Suppressor macrophage treated with lipopolysaccharide for 1 hour (primary cell): ENCODE measurements around the gene MTPN.
A peak's percentile ranks its signal among the peaks of the same experiment; 100 is the strongest.

ENCODE experiments used
- DNase-seq, 3 donors: peaks; one replicate each; pipeline ENCODE4 v3.0.0-alpha.2; 2020 to 2022

The MTPN gene

DNA sequence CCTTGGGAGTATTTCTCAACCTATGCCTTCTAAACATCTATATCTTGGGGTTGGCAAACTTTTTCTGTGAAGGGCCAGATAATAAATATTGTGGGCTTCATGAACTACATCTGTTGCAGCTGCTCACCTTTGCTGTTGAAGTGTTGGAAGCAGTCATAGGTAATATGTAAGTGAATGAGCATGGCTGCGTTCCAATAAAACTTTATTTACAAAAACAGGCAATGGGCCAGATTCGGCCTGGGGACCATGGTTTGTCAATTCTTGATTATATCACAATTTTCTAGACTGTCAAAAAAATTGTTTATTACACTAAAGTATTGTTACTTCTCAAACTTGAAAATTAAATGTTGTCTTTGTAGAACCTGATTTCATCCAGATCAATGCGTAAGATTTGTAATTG lies 54.9 kb downstream of the MTPN start:
- DNase-seq: no peak

DNA sequence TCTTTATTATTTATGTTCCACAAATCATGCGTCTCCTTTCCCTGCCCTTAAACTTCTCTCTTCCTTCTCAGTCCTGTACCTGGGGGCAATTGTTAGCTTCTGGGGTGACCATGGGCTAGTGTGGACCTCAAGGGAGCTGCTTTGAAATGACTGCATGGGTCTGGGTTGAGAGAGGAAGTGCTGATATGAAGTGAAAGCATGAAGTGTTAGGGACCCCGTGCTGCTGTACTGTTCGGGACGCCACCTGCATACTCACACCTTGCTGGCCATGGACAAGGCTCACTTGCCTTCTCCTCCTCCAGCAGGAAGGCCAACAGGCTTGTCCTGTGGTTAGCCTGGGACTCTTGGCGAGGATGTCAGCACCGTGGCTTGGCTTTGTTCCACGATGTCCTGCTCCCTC lies 56.7 kb downstream of the MTPN start:
- no peak for DNase-seq

DNA sequence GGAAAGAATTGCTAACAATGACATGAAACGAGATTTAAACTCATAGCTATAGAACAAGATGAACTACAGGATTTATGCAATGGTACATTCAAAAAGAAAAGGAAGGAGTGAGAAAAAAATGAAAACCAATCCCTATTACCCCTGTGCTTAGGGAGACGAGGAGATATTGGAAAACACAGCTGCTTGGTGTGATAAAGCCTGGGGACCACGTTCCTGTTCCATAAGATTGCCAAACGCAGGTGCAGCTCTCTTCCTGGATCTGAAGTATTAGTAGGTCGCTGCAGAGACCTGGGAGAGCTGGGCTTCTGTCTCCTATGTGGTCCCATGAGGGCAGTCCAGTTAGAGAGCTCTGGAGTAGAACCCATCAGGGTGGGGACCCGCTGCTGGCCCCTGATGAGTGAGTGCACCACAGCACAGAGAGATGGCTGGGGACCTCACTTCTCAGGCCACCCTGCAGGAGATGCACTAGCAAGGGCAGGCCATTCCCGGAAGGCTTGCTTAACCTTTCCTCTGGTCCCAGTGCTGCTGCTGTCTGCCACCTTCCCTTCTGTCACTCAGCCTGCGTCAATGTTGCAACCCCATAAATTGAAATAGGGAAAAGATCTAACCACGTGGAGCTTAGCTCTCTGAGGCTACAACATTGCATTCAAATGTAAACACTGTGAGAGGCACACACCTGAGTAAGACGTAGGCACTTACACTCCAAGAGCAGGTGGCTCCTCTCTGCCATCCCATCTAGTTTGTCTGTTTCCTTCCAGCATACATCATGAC lies 57.9 kb downstream of the MTPN start:
- DNase-seq: no peak

DNA sequence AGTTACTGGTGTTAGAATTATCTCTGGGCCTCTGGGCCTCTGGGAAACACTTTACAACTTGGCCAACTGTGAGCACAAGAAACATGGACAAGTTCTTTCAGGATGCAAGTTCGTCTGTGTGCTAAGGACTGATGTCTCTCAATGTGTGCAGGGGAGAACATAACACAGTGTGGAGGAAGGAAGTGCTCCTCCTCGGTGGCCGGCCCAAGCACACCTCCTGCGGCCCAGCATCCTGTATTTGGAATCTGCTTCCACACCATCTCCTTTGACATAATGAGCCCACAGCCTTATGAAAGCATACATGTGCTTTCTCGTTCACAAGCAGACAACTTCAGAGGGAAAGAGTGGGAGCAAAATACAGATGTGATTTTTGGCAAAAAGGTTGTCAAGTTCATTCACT lies 59.0 kb downstream of the MTPN start:
- no peak for DNase-seq

DNA sequence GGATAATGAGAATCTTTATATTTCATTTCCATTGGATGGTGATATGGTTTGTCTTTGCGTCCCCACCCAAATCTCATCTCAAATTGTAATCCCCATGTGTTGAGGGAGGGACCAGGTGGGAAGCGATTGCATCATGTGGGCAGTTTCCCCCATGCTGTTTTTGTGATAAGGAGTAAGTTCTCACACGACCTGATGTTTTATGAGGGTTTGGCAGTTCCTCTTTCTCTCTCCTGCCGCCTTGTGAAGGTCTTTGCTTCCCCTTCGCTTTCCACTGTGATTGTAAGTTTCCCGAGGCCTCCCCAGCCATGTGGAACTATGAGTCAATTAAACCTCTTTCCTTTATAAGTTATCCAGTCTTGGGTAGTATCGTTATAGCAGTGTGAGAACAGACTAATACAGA lies 59.4 kb downstream of the MTPN start:
- peak in 1 of 3 donors; percentile 19 for DNase-seq

DNA sequence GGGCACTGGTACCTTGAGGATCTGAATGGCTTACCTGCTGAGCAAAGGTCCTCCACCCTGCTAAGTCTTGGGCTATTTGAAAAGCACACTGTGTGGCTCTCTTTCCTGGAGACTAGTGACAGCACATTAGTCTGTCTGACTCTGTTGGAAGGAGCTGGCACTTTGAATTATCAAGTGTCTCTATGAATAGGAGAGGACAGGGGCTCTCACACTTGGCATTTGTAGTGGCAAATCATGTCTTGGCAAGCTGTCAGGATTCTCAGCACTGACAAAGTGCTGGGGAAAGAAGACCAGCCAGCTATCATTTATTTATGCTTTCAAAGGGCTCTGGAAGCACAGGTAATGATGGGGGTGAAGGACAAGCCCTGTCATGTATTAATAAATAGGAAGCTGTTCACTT lies 62.8 kb downstream of the MTPN start:
- no peak for DNase-seq

DNA sequence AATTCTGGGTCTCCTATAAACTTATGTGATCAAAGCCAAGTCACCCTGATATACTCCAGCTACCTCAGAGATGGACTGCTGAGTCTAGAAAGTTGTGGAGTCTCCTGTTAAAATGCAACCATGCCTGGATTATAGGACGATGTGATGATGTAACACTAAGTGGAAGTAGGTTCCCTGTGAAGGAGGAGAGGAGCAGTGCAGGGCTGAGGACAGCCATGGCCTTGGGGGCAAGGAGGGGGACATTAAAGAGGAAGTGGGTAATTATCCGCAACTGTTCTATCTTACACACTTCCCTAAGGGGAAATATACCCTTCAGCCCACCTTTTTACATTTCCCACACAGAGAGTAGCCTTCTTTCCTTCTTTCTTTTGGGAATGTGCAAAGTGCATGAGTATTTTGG lies 63.8 kb downstream of the MTPN start:
- no peak for DNase-seq

DNA sequence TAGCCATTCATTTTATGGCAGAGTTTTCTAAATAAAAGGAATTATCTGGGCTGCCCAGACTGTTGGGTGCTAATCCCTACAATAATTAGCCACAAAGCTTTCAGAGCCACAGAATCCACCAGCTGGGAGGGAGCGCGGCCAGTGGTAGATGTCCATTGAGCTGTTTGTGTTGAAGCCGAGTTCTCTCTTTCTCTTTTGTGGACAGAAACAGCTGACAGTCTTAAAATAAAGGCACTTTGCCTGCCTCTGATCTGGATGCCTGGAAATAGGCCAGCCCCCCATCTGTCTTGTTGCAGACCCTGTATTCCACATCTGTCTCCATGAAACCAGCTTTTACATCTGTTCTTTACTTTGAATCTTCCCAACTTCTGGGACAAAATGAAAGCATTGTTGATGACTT lies 66.1 kb downstream of the MTPN start:
- no peak for DNase-seq

DNA sequence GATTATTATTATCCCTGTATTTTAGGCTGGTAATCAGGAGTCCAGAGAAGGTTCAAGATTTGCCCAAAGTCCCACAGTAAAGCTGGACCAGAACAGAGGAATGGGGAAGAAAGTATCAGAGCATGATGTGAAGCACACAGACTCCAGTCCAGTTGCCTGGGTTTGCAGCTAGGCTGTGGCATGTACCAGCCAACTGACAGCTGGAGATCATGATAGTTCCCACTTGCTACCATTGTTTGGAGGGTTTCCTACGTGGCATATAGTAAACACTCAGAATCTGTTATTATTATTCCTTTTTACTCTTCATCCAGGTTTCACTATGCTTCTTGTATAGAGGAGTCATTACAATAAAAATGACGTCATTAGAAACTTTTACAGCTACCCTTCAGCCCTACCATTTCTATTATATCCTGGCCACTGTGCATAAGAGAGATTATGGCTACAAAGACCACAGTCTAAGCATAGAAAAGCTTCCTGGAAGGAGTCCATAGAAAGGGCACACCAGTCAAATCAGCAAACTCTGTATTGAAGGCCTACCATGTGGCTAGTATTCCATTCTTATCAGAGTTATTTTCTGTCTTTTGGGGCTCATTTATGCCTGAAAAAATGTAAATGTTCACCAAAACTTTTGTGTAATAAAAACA lies 66.6 kb downstream of the MTPN start:
- no peak for DNase-seq

DNA sequence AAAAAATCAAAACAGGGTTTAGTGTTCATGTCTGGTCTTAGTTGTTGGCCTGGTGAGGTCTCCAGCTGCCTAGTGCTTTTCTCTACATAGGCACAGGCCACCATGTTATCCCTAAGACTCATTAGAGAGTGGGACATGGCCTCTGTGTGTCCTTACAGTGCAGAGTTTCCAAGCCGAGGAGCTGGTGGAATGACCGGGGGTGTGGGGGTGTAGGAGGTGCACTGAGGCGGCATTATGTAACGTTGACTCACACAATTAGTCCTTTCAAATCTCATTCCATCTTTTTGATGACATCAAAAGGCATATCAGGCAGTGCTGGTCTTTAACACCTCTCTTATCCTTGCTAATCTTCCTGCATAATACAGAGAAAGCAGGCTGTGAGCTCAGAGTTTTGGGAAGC lies 71.3 kb downstream of the MTPN start:
- no peak for DNase-seq

DNA sequence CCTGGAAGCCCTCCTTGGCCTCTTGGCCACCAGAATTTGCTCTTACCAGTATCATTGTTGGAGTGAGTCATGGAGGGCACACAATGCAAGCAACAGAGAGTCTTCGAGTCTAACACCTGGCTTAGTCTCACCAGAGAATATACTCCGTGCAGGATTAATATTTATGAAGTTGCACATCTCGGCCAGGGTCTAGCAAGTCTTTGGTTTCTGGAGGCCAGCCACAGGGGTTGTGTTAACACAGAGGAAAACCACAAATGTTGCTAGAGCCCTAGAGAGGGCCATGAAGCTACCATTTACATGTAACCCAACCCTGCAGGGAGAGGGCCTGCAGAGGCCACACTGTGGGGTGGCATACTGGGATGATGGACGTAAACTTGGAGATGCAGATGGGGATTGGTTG lies 71.8 kb downstream of the MTPN start:
- no peak for DNase-seq

DNA sequence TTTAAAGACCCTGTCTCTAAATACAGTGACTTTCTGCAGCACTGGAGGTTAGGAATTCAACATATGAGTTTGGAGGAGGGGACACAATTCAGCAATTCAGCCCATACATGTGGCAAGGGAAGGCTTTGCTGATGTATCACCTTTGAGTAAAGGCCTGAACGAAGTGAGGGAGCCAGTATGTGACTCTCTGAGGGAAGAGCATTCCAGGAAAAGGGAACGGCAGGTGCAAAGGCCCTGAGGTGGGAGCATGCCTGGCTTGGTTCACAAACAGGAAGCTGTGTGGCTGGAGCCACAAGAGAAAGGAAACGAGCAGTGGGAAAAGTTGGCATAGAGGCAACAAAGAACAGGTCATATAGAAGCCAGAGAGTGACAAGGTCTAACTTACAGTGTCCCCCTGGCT lies 72.9 kb downstream of the MTPN start:
- no peak for DNase-seq

DNA sequence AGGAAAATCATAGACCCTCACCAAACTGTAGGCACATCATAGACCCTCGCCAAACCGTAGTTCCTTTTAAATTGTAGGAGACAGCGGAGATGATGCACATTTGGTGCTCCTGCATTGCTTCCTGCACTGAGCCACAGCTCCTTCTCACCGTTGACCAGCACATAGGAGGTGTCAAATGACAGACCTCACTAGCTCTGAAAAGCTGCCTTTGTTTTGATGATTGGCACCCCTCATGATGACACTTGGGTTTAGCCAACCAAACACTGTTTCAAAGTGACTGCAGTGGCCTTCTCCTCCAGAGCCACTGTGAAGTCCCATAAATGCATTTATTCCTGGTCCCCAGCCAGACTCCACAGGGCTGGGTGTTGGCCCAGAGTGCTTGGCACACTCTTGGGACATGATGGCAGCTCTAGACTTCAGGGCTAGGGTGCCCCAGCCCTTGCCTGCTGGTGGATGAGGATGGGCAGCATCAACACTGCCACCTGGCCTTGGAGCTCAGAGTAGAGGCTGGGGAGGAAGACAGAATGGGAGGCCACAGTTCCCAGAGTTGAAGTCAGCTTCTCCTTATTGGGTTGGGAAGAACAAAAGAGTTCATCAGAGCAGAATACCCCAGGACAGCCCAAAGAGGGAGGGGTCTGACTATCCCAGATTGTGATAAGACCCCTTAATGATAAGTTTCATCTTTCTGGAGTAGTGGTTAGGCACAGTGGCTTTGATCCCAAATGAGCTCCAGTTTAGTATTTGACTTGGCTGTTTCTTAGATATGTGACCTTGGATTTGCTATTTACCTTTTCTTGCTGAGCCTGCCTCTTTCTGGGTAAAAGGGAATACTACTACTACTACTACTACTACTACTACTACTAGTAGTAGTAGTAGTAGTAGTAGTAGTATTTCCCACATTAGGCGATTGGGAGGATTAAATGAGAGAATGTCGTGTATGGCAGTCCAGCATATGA lies 75.3 kb downstream of the MTPN start:
- DNase-seq: no peak

DNA sequence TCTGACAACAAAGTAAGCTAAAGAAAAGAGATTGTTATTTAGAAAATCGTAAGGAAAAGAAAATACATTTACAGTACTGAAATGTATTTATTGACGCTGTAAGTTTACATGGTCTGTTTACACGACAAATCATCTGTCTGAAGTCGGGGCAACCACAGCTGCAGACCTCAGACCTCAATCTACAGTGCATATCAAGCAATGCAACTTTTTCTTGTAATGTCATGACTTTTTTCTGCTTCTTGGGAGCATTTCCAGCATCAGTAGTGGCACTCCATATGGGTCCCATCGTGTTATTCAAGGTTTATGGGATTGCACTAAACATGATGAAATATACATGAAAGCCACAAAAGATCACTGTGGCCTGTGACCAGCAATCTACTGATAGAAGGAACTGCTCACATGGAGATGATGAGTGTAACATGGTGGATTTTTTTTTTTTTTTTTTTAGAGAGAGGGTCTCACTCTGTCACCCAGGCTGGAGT lies 77.1 kb downstream of the MTPN start:
- no peak for DNase-seq

DNA sequence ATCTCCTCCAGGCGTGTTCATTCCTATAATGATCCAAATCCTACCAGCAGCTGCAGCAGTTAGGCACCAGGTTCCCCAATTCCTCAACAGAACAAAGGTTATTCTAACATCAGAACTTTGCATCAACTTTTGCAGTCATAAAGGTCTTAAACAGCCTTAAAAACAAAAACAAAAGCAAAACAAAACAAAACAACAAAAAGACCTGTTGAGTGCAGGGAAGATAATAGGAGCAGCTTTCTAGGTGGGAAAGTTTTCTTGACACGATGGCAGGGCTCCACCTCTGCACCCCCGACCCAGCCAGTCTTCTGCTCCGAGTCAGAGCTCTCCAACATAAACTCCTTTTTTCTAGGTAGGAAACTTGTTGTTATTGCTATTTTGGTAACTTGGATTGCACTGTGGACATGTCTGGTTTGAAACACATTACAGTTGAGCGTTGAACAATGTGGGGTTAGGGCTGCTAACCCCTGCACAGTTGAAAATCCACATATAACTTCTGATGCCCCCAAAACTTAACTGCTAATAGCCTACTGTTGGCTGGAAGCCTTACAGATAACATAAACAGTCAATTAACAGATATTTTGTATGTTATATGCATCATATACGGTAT lies 77.6 kb downstream of the MTPN start:
- DNase-seq: no peak

DNA sequence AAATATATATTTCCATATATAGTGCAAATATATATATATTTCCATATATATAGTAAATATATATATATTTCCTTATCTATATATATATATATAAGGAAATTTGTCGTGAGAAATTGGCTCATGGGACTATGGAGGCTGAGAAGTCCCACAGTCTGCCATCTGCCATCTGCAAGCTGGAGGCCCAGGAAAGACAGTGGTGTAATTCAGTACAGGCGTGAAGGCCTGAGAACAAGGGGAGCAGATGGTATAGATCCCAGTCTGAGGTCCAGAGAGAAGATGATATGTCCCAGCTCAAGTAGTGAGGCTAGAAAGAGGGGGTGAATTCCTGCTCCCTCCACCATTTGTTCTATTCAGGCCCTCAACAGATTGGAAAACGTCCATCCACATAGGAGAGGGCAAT lies 78.9 kb downstream of the MTPN start:
- DNase-seq: no peak

DNA sequence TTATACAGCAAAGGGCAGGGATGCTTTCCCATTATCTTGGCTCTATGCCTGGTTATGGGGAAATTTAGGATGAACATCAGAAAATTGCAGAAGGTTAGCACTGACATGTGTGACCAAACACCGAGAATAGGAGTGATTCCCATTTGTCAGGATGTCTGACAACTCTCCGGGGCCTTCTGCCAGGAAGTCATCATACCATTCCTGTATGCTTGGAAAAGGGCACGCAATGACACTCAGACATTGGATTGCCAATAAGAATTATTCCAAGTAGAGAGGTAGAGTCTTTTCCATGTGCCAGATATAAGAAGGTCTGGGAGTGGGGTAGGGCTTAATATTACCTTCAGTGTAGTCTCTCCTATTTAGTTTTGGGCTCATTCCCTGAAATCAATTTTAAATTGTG lies 82.3 kb downstream of the MTPN start:
- DNase-seq: no peak

DNA sequence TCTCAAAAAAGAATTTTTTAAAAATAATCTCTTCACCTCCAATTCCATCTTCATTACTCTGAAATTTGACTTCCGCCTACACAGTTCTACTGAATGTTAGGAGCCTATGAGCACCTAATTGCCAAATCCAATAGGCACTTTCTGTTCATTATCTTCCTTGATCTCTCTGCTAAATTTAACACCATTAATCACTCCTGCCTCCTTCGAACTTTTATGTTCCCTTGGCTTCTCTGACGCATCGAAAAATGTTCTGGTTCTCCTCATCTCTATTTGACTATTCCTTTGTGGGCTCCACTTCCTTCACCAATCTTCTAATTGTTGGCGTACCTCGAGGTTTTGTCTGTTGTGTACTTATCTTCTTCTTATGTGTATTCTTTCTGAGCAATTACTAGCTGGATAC lies 87.3 kb downstream of the MTPN start:
- no peak for DNase-seq

DNA sequence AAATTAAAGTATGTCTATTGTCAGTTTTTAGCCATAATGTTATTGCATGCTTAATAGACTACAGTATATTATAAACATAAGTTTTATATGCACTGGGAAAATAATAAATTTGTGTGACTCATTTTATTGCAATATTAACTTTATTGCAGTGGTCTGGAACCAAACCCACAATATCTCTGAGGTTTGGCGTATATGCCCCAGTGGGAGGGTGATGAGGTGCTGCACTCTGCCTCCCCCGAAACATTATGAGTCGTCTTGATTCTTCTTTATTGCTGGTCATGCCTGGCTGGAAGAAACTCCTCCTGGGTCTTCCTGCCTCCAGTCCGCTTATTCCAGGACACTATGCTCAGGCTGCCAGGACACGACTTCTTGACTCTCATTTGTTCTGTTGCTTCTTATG lies 88.4 kb downstream of the MTPN start:
- DNase-seq: no peak

DNA sequence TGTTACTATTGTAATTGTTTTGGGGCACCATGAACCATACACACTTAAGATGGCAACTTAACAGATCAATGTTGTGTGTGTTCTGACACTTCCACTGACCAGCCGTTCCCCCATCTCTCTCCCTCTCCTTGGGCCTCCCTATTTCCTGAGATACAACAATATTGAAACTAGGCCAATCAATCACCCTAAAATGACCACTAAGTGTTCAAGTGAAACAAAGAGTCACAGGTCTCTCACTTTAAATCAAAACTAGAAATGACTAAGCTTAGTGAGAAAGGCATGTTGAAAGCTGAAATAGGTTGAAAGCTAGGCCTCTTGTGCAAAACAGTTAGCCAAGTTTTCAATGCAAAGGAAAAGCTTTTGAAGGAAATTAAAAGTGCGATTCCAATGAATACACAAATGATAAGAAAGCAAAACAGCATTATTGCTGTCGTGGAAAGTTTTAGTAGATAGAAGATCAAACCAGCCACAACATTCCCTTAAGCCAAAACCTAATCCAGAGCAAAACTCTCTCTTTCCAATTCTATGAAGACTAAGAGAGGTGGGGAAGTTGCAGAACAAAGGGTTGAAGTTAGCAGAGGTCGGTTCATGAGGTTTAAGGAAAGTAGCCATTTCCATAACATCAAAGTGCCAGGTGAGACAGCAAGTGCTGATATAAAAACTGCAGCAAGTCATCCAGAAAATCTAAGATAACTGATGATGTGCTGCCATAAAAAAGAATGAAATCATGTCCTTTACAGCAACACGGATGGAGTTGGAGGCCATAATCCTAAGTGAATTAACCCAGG lies 90.6 kb downstream of the MTPN start:
- no peak for DNase-seq

DNA sequence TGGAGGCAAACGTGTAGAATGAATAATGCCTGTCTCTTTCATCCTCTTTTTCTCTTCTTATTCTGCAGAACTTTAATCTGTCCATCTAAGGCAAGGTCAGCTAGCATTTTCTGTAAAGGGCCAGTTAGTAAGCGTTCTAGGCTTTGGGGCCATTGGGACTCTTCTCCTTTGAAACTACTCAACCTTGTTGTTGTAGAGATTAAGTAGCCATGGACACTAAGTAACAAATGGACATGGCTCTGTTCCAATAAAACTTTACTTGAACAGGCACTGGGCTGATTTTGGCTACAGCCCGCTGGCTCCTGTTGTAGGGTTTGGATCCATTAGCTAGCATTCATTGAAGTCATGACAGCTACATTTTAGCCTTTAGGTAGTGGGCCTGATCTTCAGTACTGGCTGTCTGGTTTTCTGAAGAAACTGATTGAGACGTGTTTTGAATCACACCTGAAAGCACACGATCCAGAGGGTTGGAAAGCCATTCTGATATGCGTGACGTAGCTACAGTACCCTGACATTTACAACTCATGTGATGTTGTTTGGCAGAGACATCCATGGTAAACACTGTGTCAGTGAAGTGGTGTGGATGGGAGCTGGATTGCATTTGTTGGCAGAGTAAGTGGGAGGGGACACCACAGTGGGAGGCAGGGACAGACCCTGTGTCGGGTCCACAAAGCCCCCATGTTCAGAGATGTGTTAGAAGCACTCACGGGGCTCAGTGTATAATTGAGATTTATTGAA lies 92.5 kb downstream of the MTPN start:
- no peak for DNase-seq

DNA sequence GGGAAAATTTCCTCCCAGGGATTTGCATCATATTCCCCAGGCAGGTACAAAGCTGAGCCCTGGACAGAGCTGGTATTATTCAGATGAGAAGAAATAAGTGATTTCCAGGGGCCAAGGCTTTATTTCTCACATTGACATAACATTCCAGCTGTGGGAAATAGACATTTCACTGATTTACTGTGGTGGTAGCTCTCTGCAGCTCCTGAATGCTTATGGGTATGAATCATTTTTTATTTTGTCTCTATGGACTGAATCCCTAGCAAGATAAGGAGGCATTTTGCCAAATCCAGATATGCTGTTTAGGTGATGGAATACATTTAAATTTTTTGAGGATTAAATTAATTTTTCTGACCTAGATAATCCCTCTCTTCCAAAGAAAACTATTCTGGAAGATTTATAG lies 97.9 kb downstream of the MTPN start:
- DNase-seq: no peak
